SJSA1 (cell line): ENCODE measurements around the gene KIF5A. TPM values are rescaled to one million over a fixed set of nuclear protein-coding genes. Genes with fewer than 3 reads are reported as not detected.
A peak's percentile ranks its signal among the peaks of the same experiment; 100 is the strongest.

Experiments
- DNase-seq, 2 experiments: peaks; one replicate each; pipeline ENCODE4 v3.0.0-alpha.2; 2015 to 2020; ENCODE audit warnings: low spot score in 2 of 2, low read depth in 1 of 2
- H3K27ac ChIP-seq: fragments of 250-450 bp; sonication (Bioruptor Pico); 2 replicates; pipeline ENCODE4 v1.5.1; 2020; ENCODE audit warnings: mild to moderate bottlenecking, moderate library complexity
- H3K27me3 ChIP-seq: fragments of 250-450 bp; sonication (Bioruptor Pico); replicated peaks from 2 replicates; pipeline ENCODE4 v1.5.1; 2020; ENCODE audit warnings: mild to moderate bottlenecking, moderate library complexity
- H3K36me3 ChIP-seq: fragments of 250-450 bp; sonication (Bioruptor Pico); 2 replicates; pipeline ENCODE4 v1.5.1; 2020; ENCODE audit warnings: mild to moderate bottlenecking
- H3K4me1 ChIP-seq: fragments of 250-450 bp; sonication (Bioruptor Pico); replicated peaks from 2 replicates; pipeline ENCODE4 v1.6.1; 2021; ENCODE audit warnings: mild to moderate bottlenecking
- H3K4me3 ChIP-seq: fragments of 250-450 bp; sonication (Bioruptor Pico); 2 replicates; pipeline ENCODE4 v1.5.1; 2020; ENCODE audit warnings: mild to moderate bottlenecking
- H3K9me3 ChIP-seq: fragments of 250-450 bp; sonication (Bioruptor Pico); replicated peaks from 2 replicates; pipeline ENCODE4 v1.5.1; 2020; ENCODE audit warnings: mild to moderate bottlenecking
- total RNA-seq: library from RNA; depleted of rRNA; stranded (reverse); fragments of >200 nt; shearing (Covaris generic); gene quantifications from 2 replicates; pipeline ENCODE4 v1.2.3, GENCODE V29; 2014

Gene KIF5A
- total RNA-seq, 1 experiment from 2014 or later, result 2.1 TPM

DNA sequence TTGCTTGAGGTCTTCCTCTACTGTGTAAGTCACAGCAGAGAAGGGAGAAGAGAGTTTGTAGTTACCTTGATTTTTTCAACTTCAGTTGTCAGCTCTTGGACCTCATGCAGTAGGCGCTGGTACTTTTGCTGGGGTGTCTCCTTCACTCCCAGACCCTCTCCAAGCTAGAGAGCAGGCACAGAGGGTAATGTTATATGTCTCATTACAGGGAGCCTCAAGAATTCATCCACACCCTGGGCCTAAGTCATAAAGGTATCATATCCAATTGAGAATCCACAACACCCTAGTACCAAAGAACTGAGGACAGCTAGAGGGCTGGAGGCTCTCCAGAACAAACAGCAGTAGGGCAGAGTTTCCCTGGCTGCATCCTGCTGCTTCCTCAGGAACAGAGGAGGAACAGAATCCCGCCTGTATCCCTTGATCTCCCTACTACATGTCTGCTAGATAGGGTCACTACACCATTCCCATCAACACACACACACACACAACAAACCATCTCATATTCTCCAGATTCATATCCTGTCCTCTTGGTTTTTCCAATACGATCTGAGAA, 14.8 kb upstream of the KIF5A start:
- no peak overlapping the region for H3K4me3 ChIP-seq
- DNase-seq, result peak; percentile 79 to 87
- no peak overlapping the region for H3K27ac ChIP-seq
- no peaks in the 10 kb centered on the region for H3K9me3 ChIP-seq
- peaks cover 6% of the 10 kb centered on the region for H3K4me1 ChIP-seq
- peaks cover 100% of the 10 kb centered on the region for H3K36me3 ChIP-seq
- H3K27me3 ChIP-seq, result no peaks in the 10 kb centered on the region

GRCh38 chr12:57535764-57536596, 13.9 kb upstream of the KIF5A start:
- DNase-seq, result peak; percentile 78 to 89
- Histone ChIP-seq H3K36me3 (peaks cover 99% of the 10 kb centered on the region), H3K4me3 (no peak overlapping the region), H3K27me3 (no peaks in the 10 kb centered on the region), H3K9me3 (no peaks in the 10 kb centered on the region), H3K27ac (no peak overlapping the region), H3K4me1 (peaks cover 15% of the 10 kb centered on the region)

- Histone ChIP-seq H3K9me3 (no peaks in the 10 kb centered on the region), H3K27me3 (no peaks in the 10 kb centered on the region), H3K4me1 (peaks cover 21% of the 10 kb centered on the region), H3K27ac (no peak overlapping the region), H3K36me3 (peaks cover 98% of the 10 kb centered on the region), H3K4me3 (no peak overlapping the region)
- DNase-seq, result no peak
Measured at GRCh38 chr12:57536597-57536942, 13.3 kb upstream of the KIF5A start.

DNA sequence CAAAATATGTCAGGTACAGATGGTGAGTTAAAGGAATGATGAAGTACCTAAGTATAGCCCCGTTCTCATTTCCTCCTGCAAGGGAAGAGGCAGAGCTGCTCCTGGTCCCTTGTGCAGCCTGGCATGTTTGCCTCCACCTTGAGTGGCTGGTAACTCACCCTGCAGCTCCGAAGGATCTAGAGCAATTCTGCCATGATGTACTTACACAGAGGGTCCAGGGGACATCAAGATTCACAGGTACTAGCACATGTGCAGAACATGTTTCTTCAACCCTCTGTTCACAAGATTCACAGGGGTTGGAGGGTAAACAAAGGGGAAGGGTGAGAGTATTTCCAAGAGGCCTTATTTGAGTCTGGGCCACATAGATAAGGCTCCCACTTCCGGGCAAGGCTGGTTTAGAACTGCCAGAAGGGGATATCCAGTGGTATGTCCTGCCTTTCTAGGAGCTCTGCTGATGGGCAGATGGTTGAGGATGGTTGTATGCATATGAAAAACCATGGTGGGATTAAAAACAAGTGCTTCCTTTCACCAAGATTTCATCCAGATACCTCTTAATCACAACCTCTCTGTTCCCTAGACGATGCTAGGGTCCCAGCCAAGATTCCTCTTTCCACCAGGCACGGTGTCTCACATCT, 10.6 kb upstream of the KIF5A start:
- H3K27ac ChIP-seq, result no peak overlapping the region

GRCh38 chr12:57541001-57541400, 8.8 kb upstream of the KIF5A start:
- peaks cover 93% of the 10 kb centered on the region for H3K36me3 ChIP-seq
- H3K4me3 ChIP-seq, result no peak overlapping the region
- no peaks in the 10 kb centered on the region for H3K27me3 ChIP-seq
- H3K9me3 ChIP-seq, result no peaks in the 10 kb centered on the region
- peaks cover 45% of the 10 kb centered on the region for H3K4me1 ChIP-seq
- DNase-seq, result no peak
- H3K27ac ChIP-seq, result peak overlapping the region; percentile 2

More for the DNA sequence above, 10.6 kb upstream of the KIF5A start:
- Histone ChIP-seq H3K4me1 (peaks cover 31% of the 10 kb centered on the region), H3K36me3 (peaks cover 95% of the 10 kb centered on the region), H3K9me3 (no peaks in the 10 kb centered on the region), H3K4me3 (no peak overlapping the region), H3K27me3 (no peaks in the 10 kb centered on the region)
- DNase-seq, result peak in 1 of 2 experiments; percentile 77

DNA sequence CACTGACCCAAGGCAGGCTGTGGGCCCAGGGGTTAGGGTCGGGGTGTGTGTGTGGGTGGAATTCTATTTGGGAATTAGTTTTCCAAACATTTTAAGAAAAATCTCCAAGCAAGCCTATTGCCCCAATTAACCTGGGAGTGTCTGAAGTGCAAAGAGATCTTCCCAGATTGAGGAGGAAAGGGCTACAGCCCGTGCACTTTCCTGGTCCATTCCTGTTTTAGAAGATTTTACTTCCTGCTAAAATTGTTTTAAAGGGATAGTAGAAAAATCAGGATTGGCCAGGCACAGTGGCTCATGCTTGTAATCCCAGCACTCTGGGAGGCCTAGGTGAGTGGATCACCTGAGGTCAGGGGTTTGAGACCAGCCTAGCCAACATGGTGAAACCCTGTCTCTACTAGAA, 8.1 kb upstream of the KIF5A start:
- no peaks in the 10 kb centered on the region for H3K27me3 ChIP-seq
- peaks cover 49% of the 10 kb centered on the region for H3K4me1 ChIP-seq
- peak overlapping the region; percentile 2 for H3K27ac ChIP-seq
- no peaks in the 10 kb centered on the region for H3K9me3 ChIP-seq
- no peak for DNase-seq
- peaks cover 93% of the 10 kb centered on the region for H3K36me3 ChIP-seq
- no peak overlapping the region for H3K4me3 ChIP-seq

DNA sequence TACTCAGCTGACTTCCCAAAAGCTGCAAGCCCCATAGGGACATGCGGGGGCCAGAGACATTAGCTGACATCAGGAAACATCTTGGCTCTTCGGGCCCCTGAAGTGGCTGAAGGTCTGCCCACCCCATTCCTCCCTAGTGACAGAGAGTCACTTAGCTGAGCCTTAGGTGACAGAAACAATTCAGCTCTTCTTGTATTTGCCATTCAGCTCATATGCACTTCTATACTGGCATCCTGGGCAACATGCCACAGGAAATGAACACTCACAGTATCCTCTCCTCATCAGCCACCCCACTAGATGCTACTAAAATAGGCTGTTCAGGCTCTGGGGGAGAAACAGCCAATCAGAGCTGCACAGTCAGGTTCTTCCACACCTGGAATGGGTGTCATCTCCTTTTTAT, 6.3 kb upstream of the KIF5A start:
- Histone ChIP-seq H3K27me3 (0 out of 2 replicates have a peak, but pooled peaks cover 2% of the 10 kb centered on the region), H3K4me1 (peaks cover 54% of the 10 kb centered on the region), H3K4me3 (no peak overlapping the region), H3K9me3 (no peaks in the 10 kb centered on the region), H3K36me3 (peaks cover 77% of the 10 kb centered on the region), H3K27ac (no peak overlapping the region)
- no peak for DNase-seq

GRCh38 chr12:57545809-57546437, 3.9 kb upstream of the KIF5A start:
- H3K9me3 ChIP-seq, result no peaks in the 10 kb centered on the region
- peak overlapping the region; percentile 73 for H3K4me3 ChIP-seq
- peak overlapping the region; percentile 84 for H3K27ac ChIP-seq
- peaks cover 55% of the 10 kb centered on the region for H3K36me3 ChIP-seq
- H3K4me1 ChIP-seq, result peaks cover 43% of the 10 kb centered on the region
- no peak for DNase-seq
- 0 out of 2 replicates have a peak, but pooled peaks cover 2% of the 10 kb centered on the region for H3K27me3 ChIP-seq

DNA sequence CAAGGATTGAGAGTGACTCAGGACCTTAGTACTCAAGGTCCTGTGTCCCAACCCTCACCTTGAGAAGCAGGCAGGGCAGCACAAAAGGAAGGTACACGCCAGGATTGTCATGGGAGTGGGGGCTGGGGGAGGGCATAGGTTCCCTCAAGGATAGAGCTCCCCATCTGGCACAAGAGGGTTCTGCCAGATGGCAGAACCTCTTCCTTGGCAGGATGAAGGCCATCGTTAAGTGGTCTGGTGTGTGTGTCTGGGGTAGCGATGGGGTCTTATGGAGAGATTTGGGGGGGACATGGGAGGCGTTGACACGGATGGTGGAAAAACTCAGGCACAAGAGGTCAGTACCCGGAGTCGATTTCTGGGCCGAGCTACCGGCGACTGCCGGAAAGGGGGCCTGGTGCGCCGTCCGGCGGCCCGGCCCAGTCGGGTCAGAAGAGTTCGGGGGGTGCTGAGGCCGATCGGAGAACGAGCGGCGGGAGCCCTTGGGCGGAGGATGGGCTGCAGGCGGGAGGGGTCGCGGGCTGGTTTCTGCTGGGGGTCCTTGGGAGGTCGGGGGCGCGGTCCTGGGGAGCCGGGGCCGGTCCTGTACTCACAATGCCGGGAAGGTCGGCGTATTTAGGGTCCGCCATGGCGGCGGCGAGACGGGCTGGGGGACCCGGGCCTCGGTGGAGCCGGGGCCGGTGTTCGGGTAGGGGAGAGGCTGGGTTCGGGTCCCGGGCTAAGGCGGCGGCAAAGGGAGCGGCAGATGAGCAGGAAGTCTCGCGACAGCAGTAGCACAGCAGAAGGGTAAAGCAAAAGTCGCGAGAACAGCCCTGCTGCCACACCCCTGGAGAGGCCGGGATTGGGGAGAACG, 3.2 kb upstream of the KIF5A start, which contains the start of gene DCTN2:
TSS of gene DCTN2 (minus strand) at position 755 of the 850 bp plus-strand sequence. CDS start at position 626, 129 bp downstream.
- Histone ChIP-seq H3K9me3 (no peaks in the 10 kb centered on the region), H3K4me3 (peak within 1 kb of the TSS; percentile 73), H3K4me1 (peaks cover 42% of the 10 kb centered on the region), H3K36me3 (peaks cover 49% of the 10 kb centered on the region), H3K27ac (peak within 1 kb of the TSS; percentile 84), H3K27me3 (0 out of 2 replicates have a peak, but pooled peaks cover 2% of the 10 kb centered on the region)
- DNase-seq, result no peak

DNA sequence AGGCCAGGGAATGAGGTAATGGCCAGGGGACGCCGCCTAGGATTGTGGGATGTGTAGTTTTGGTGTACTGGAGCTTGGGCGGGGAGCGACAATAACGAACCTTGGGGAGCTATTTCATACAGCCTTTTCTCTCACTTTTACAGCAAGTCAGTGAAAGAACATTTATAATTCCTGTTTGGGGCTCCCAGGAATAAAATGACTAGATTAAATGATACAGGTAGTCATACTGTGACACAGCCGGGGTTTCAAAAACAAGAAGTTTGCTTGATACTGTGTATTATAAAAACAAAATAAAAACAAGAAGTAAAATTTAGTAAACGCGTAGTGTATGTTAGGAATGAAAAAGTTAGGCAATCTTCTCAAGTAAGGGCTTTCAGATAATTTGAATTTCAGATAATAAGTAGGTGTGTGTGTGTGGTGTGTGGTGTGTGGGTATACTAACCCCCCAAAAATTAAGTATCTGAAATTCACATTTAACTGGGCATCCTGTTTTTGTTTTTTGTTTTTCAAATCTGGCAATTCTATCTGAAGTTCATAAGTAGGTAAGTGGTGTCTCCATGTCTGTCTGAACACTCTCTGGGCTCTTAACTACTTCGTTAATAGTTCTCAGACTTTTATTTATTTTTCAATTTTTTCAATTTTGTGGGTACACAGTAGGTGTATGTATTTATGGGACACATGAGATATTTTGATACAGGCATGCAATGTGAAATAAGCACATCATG, 2.4 kb upstream of the KIF5A start:
- DNase-seq, result no peak
- Histone ChIP-seq H3K27ac (peak overlapping the region; percentile 84), H3K36me3 (peaks cover 41% of the 10 kb centered on the region), H3K27me3 (0 out of 2 replicates have a peak, but pooled peaks cover 2% of the 10 kb centered on the region), H3K4me1 (peaks cover 42% of the 10 kb centered on the region), H3K4me3 (peak overlapping the region; percentile 73), H3K9me3 (no peaks in the 10 kb centered on the region)

DNA sequence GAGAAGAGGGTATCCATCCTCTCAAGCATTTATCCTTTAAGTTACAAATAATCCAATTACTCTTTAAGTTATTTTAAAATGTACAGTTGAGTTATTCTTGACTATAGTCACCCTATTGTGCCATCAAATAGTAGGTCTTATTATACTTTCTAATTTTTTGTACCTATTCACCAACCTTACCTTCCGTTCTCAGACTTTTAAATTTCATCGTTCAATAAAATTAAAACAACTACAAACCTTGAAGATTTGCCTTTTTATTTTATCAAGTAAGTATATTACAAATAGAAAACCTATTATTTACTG, 1.9 kb upstream of the KIF5A start:
- DNase-seq, result peak in 1 of 2 experiments; percentile 78
- Histone ChIP-seq H3K4me3 (no peak overlapping the region), H3K9me3 (no peaks in the 10 kb centered on the region), H3K4me1 (peaks cover 45% of the 10 kb centered on the region), H3K27ac (no peak overlapping the region), H3K36me3 (peaks cover 36% of the 10 kb centered on the region), H3K27me3 (0 out of 2 replicates have a peak, but pooled peaks cover 2% of the 10 kb centered on the region)

DNA sequence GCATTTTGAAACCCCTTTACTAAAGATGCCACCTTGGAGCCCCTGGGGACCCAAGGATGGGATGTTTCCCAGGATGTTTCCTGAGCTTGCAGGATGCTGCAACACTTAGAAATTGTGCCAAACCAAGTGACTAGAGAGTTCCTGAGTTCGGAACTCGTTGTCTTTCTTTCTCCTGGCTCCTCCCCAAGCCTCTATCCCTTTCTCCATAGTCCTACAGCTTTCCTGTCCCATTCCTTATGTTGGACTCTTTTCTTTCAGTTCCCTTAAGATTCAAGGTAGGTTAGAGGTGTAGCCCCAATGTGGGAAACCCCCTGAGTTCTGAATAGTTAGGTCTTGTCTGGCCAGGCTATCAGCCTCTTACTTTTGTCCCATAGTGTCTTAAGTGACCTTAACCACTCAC, 1.4 kb upstream of the KIF5A start:
- Histone ChIP-seq H3K4me3 (no peak overlapping the region), H3K4me1 (peaks cover 50% of the 10 kb centered on the region), H3K36me3 (peaks cover 32% of the 10 kb centered on the region), H3K27ac (no peak overlapping the region), H3K27me3 (0 out of 2 replicates have a peak, but pooled peaks cover 2% of the 10 kb centered on the region), H3K9me3 (no peaks in the 10 kb centered on the region)
- peak in 1 of 2 experiments; percentile 83 for DNase-seq
